T-helper 2 cell (primary cell): ENCODE measurements around the gene TNFRSF1A.

Source experiments
- DNase-seq, 5 experiments: peaks; one replicate each; pipeline versions ENCODE4 v3.0.0 to v3.0.0-alpha.2; 2012 to 2022
- total RNA-seq, 2 donors: gene quantifications; one replicate each; lab custom pipeline; 2026; lab: John Stamatoyannopoulos, UW

Gene TNFRSF1A
- total RNA-seq: 7.5 to 16.7 reads per million in 2 donors

- peak in 2 of 5 experiments; percentile 30 to 74 for DNase-seq
These were observed at the start of gene TNFRSF1A for GRCh38 chr12:6341417-6342139. Gene TNFRSF1A (minus strand): TSS chr12:6342076. CDS start chr12:6341814, 262 bp downstream.

- DNase-seq: no peak
These were observed 49.1 kb upstream of the TNFRSF1A start for GRCh38 chr12:6391013-6391412.

DNA sequence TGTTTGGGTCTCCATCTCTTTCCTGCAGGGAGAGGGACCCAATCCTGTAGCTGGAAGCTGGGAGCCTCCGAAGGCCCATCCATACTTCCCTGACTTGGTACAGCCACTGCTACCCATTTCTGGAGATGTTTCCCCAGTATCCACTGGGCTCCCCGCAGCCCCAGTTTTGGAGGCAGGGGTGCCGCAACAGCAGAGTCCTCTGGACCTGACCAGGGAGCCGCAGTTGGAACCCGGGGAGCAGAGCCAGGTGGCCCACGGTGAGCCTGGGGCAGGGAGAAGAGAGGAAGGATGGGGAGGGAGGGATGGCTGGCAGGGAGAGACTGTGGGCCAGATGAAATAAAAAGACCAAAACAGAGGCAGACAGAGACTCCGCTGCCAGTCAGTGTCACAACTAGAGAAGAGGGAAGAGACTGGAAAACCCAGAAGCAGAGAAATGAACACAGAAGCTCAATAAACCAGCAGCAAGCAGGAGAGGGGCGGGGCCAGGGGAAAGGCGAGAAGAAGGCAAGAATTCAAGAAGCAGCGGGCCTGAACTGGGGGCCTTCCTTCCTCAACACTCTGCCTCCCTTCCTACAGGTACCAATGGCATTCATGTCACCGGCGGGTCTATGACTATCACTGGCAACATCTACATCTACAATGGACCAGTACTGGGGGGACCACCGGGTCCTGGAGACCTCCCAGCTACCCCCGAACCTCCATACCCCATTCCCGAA, 48.4 kb upstream of the TNFRSF1A start:
- no peak for DNase-seq

DNA sequence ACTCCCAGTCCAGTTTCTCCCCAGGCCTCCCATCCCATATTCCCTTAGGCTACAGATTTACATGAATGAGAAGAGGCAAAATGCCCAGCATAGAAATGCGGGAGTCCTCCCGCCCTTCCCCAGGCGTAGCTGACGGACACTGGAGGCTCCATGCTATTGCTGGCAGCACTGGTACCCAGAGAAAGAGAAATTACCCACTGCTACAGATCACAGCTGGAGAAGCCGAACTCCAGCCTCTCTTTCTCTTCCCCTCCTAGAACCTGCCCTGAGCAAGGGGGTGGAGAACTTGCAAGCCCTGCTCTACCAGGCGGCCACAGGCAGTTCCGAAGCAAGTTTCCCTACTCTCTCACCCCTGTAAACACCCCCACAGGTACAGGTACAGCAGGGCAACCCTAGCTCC, 45.7 kb upstream of the TNFRSF1A start:
- DNase-seq: no peak

- DNase-seq: no peak
These were observed 44.6 kb upstream of the TNFRSF1A start for GRCh38 chr12:6386491-6386890.

DNA sequence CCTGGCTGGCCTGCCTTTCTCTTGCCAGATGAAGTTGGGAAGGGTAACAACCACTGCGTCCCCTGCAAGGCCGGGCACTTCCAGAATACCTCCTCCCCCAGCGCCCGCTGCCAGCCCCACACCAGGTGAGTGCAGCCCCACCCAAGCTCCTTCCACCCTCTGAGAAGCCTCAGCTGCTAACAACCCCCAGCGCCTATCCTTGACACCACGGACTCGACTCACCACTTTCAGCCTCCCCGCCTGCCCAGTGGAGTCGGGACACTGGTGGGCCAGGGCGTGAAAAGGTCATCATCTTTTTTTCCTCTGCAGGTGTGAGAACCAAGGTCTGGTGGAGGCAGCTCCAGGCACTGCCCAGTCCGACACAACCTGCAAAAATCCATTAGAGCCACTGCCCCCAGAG, 44.2 kb upstream of the TNFRSF1A start:
- DNase-seq: no peak

DNA sequence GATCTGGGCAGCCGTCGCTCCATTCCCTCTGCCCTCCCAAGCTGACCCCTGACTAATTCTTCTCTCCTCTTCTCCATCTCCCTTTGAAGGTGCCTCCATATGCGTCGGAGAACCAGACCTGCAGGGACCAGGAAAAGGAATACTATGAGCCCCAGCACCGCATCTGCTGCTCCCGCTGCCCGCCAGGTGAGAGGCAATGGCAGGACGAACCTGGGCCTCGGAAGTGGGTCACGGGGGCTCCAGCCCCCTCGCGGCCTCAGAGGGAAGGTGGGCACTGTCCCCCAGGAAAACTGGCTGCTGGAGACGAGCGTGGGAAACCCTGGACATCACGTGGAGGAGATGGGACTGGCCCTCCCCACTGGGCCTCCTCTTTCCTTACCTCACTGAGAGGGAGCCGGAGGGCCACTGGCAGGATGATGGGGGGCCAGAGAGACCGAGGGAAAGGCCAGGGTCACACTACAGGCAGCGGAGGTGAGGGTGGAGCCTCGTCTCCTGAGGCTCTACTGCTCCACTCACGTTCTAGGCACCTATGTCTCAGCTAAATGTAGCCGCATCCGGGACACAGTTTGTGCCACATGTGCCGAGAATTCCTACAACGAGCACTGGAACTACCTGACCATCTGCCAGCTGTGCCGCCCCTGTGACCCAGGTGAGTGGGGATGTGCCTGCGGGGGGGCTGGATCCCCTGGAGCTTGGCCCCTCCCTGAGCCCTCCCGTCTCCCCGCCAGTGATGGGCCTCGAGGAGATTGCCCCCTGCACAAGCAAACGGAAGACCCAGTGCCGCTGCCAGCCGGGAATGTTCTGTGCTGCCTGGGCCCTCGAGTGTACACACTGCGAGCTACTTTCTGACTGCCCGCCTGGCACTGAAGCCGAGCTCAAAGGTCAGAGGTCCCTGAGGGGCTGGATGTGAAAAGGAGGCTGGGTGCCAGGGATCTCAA, 42.9 kb upstream of the TNFRSF1A start:
- DNase-seq: no peak

DNA sequence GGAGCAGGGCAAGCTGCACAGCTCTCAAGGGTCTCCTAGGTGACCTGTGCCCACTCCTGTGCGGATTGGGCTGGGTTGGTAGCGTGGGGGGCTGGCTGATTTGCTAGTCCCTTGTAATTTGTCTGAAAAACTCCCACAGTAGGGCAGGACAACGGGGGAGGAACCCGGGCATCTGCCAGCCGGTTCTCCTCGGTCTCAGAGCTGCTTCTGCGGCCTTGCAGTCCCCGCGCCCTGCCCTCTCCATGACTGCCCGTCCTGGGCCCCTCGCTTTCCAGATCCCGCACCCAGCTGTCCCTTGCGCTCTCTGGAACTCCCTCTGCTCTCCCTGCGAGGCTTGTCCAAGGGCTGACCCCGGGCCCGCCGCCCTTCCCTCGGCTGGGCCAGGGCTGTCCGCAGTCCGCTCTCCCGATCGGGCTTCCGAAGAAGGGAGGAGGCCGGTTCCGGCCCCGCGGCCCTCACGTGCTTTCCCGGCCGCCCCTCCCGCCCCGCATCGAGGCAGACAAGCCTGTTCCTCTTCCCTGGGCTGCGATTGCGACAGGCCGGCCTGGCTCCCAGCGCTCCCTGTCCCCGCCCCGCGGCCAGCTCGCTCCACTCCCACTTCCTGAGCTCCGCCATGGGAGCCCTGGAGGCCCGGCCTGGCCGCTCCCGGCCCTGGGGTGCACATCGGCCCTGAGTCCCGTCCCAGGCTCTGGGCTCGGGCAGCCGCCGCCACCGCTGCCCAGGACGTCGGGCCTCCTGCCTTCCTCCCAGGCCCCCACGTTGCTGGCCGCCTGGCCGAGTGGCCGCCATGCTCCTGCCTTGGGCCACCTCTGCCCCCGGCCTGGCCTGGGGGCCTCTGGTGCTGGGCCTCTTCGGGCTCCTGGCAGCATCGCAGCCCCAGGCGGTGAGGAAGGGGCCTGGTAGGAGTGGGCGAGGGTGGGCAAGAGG, 42.0 kb upstream of the TNFRSF1A start, which contains the start of gene LTBR:
LTBR (plus strand) TSS at position 591 of the 927 bp plus-strand sequence; CDS start at position 788, 197 bp downstream.
- DNase-seq: no peak

GRCh38 chr12:6382982-6383381, 41.1 kb upstream of the TNFRSF1A start:
- DNase-seq: no peak

DNA sequence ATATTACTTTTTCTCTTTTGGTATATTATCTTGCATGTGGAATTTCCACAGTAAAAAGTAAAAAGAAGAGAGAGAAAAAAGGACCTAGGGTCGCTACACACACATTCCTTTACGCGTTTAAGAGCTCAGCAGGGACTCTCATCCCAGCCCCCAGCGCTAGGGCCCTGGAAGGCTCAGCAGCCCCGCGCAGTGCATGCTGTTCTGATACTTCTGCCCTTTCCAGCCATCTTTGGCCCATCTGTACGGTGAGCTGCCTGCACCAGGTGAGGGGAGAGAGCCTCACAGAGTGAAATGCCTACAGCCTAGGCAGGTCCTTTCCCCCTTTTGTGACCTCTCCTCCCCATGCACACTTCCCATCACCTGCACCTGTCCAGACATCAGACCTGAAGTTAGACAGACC, 40.5 kb upstream of the TNFRSF1A start:
- DNase-seq: no peak

DNA sequence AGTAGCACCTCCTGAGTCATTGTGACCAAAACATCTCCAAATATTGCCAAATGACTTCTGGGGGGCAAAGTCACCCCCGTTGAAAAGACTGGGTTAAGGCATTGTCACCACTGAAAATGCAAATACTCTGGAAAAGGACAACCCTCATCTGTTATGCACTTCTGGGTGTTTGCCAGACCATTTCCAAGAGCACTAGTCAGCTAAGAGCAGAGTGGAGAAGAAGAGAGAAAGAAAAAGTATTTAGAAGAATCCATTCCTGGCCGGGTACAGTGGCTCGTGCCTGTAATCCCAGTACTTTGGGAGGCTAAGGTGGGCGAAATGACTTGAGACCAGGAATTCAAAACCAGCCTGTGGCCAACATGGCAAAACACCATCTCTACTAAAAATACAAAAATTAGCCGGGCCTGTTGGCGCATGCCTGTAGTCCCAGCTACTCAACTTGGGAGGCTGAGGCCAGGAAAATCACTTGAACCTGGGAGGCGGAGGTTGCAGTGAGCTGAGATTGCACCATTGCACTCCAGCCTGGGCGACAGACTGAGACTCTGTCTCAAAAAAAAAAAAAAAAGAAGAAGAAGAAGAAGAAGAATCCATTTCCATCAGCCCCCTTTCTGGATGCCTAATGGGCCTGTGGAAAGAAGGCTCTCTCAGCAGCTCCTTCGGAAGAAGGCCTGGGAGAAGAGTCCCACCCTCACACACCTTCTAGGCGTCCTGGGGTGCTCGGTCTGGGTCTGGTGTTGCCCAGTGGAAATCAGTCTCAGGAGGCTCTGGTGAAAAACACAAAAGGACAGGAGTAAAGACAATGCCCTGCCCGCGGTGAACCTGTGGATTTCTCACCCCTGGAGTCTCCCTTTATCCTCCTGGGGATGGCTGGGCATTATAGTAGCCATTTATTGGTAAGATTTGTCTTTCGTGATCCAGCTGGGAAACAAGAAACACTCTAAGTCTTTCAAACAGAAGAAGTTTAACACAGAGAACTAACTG, 38.6 kb upstream of the TNFRSF1A start:
- no peak for DNase-seq

- DNase-seq: no peak
These were observed 37.0 kb upstream of the TNFRSF1A start for GRCh38 chr12:6378709-6379472.

- DNase-seq: no peak
These were observed 35.8 kb upstream of the TNFRSF1A start for GRCh38 chr12:6377667-6377994.

DNA sequence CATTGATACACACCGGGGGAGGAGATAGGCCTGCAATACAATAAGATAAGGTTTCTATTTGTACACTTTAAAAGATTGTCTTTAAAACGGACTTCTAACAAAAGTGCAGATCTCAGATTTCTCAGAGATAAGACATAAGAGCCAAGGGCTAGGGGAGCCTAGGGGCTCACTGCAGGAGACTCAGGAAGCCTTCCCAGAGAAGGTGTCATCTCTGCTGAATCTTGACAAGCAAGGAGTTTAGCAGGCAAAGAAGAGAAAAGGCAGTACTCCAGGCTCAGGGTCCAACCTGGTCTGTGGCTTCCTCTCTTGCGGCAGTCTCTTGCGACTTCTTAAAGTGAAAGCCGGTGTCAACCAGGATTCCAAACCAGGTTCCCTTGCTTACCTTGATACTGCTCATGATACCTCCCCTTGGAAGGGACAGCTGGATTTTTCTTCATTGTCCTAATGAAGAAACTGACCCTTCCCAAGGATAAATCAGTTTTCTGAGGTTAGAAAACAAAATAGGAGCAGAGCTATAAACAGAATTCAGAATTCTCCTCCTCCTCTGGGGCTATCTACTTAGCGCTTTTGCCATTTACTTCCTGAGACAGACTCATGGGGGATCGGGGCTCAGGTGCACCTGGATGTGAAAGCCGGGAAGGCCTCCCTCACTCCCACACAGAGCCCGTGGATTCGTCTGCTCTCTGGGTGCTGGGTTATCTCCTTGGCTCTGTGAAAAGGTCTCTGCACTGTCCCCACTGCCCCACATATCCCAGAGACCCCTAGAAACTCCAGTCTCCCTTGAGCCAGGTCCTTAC, 35.2 kb upstream of the TNFRSF1A start:
- DNase-seq: peak in 1 of 5 experiments; percentile 31

DNA sequence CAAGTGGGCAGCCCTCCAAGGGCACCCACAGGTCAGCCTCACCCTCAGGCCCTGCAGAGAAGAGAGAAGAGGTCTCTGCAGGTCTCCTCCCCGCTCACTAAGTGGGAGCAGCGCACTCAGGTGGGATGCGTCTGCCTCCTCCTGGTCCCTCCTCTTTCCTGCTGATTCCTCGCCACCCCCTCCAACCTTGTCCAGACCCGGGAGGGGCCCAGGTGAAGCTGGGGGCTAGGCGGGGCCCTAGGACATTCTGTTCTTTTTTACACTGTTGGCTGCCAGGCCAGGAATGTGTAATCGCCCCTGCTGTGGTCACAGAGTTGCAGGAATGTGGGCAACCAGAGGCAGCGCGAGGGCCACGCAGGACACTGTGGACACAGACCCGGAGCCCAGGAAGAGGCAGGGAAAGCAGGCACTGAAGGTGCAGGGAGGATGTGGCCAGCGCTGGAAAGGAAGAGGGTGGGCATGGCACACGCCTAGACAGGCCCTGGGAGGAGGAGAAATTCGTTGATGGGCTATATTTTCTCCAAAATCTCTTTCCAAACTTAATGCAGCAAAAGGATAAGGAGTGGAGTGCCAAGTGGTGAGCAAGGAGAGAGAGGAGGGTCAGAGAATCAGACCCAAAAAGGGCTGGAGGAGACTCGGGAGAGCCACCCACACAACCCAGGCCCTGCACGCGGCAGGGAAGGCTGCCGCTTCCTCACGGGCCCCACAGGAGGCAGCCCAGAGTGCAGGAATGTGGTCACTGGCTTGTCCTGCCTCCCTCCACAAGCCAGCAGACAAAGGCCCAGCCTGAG, 34.4 kb upstream of the TNFRSF1A start:
- no peak for DNase-seq

DNA sequence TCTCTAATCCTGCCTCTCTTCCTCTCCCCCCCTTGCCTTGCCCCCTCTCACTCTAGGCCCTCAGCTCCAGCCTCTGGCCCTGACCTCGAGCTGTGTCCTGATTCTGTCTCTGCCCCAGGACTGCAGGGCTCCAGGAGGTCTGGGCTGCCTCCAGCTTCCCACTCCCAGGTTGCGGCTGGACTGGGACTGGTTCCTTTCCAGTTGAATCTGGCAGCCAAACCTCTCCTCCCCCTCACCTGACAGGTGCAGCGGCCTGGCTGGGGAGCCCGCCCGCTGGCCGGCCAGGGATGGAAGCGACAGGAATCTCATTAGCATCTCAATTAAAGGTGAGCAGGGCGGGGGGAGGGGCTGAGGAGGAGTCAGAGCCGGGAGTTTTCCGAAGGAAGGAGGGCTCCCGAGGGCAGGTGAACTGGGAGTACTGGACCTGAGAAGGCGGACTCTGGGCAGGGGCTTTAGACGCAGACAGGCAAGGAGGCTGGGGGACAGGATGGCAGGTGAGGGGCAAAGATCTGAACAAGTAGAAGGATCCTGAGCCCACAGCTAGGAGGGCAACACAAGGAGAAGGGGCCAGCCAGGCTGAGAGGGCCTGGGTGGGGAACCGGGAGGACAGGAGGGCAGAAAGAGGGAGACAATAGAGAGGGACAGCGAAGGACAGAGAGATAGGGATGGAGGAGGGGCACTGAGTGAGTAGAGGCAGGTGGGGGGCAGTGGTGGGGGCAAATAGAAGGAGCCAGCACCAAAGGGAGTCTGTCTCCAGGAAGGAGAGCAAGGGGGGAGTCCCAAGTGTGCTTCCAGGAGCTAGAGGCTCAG, 33.6 kb upstream of the TNFRSF1A start, which contains the start of gene SCNN1A:
SCNN1A (minus strand) TSS at position 295 of the 810 bp plus-strand sequence. CDS start 780 bp downstream, outside the sequence.
- no peak for DNase-seq

DNA sequence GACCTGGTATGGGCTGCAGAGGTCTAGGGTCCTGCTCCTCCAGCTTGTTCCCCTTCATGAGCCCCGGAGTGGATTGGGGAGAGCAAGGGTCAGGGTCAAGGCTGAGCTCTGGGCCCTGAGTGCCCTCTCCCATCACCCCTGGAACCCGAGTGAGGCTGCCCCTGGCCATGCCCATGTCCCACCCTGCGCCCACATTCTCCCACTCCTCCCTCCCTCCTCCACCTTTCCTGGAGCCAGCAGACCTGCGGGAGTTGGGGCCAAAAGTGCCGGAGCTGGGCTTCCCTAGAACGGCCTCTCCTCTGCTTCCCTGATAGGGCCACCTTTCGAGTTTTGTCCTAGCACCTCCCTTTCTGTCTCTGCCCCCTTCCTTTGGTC, 32.9 kb upstream of the TNFRSF1A start:
- no peak for DNase-seq
